ENCODE measurements around the gene NARS2.

The NARS2 gene

DNA sequence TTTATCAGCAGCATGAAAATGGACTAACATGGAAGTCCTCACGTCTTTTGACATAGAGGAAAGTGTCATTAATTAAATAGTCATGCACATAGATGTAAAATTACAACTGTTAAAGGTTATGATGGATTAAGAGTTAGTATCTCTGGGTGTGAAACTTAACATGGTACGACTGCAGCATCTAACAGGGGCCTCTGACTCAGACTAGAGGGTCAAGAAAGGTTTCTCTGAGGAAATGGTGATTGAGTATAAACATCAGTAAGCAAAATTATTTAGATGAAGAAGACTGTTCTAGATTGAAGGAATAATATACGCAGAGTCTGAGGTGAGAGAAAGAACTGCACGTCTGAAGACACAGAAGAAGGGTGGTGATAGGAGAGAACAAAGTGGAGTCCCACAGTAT, 114.9 kb downstream of the NARS2 start:
- TF ChIP-seq Cebpa-rat (IDR thresholded peaks at IDR 0.05) = no peak
- no peak overlapping the region for H3K27ac ChIP-seq

DNA sequence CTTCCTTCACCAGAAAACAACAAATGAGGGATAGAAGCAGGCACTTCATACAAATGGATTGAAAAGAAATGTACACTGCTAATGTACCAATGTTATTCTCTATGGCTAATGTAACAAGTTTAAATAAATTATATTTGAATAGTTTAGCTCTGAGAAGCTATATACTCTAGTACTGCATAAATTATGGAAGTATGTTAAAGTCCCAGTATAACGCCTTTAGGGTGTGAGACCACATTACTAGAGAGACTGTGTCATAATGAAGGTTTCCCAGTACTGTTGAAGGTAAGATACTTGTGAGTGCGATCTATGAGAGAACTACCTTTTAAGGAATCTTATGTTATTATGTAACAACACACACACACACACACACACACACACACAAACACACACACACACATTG, 117.2 kb downstream of the NARS2 start:
- H3K36me3 ChIP-seq = peaks cover 10 to 81% (median 63%) of the 10 kb centered on the region in 11 experiments; a peak in 21 of 22 replicates
- no peaks in the 10 kb centered on the region for H3K27me3 ChIP-seq
- TF ChIP-seq Cebpa-rat (IDR thresholded peaks at IDR 0.05) = no peak
- peaks cover 0 to 14% (median 7%) of the 10 kb centered on the region in 11 experiments; a peak in 6 of 22 replicates for H3K9me3 ChIP-seq (replicated peaks in 1 of 11)
- H3K27ac ChIP-seq = no peak overlapping the region
- H3K4me3 ChIP-seq = no peak overlapping the region
- no peaks in the 10 kb centered on the region for H4K20me1 ChIP-seq
- no peak overlapping the region for H3K4me2 ChIP-seq
- H3K4me1 ChIP-seq = peaks cover 17 to 34% (median 24%) of the 10 kb centered on the region in 10 experiments
- no peak overlapping the region for H3K9ac ChIP-seq

More for the DNA sequence above, 114.9 kb downstream of the NARS2 start:
- Histone ChIP-seq H3K9ac (no peak overlapping the region), H3K4me2 (no peak overlapping the region), H4K20me1 (no peaks in the 10 kb centered on the region), H3K36me3 (peaks cover 21 to 100% (median 83%) of the 10 kb centered on the region in 11 experiments), H3K9me3 (replicated peaks in 1 of 11) (peaks cover 0 to 14% (median 7%) of the 10 kb centered on the region in 11 experiments; a peak in 6 of 22 replicates), H3K27me3 (no peaks in the 10 kb centered on the region), H3K4me3 (no peak overlapping the region), H3K4me1 (peaks cover 0 to 11% (median 3%) of the 10 kb centered on the region in 10 experiments; a peak in 10 of 20 replicates)

DNA sequence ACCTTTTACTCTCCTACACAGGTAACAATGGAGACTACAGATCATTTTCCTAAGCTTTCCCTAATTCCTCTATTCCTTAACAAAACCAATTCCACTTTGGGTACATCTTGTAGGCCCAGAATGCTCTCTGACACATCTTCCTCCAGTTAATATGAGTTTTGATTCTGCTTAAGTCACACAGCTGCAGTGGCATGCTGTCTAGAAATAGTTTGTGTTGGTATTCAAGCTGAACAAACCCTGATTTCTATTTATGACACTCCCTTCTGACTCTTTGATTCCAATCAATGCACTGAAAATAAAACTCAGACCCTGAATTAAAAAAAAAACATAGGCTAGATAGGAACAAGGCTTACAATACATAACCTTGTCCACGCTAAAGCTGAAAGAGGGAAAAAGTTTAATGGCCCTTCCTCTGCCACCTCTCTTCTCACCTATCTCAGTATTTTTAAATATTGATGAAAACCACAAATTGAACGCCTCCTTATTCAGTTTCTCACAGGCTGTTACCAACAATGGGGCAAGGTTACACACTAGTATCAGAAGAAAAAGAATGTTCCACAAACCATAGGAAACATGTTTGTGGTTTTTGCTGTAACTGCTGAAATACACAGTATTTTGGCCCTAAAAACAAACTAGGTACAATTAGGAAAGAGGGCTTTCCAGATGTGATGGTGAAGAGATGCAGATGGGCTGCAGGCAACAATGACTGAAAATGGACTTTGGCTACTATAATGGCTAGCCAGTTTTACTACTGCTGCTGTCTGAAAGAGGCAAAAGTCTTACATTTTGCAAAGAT, 121.3 kb downstream of the NARS2 start:
- H3K4me3 ChIP-seq = peak overlapping the region in 1 of 10 experiments; percentile 4; a peak in 2 of 20 replicates
- H3K36me3 ChIP-seq = peaks cover 8 to 55% (median 28%) of the 10 kb centered on the region in 11 experiments; a peak in 19 of 22 replicates
- H3K4me1 ChIP-seq = peaks cover 17 to 52% (median 29%) of the 10 kb centered on the region in 10 experiments
- H3K27me3 ChIP-seq = no peaks in the 10 kb centered on the region
- 0 out of 22 replicates have a peak, but pooled peaks cover 0 to 4% (median 0%) of the 10 kb centered on the region in 11 experiments for H3K9me3 ChIP-seq (replicated peaks in 1 of 11)
- H3K4me2 ChIP-seq = peak overlapping the region; percentile 49 to 78 (median 68)
- peak overlapping the region in 8 of 11 experiments; percentile 30 to 75 (median 59); a peak in 16 of 22 replicates for H3K27ac ChIP-seq
- H4K20me1 ChIP-seq = no peaks in the 10 kb centered on the region
- TF ChIP-seq Cebpa-rat (IDR thresholded peaks at IDR 0.05) = no peak
- H3K9ac ChIP-seq = peak overlapping the region in 6 of 11 experiments; percentile 7 to 51 (median 23); a peak in 10 of 22 replicates

DNA sequence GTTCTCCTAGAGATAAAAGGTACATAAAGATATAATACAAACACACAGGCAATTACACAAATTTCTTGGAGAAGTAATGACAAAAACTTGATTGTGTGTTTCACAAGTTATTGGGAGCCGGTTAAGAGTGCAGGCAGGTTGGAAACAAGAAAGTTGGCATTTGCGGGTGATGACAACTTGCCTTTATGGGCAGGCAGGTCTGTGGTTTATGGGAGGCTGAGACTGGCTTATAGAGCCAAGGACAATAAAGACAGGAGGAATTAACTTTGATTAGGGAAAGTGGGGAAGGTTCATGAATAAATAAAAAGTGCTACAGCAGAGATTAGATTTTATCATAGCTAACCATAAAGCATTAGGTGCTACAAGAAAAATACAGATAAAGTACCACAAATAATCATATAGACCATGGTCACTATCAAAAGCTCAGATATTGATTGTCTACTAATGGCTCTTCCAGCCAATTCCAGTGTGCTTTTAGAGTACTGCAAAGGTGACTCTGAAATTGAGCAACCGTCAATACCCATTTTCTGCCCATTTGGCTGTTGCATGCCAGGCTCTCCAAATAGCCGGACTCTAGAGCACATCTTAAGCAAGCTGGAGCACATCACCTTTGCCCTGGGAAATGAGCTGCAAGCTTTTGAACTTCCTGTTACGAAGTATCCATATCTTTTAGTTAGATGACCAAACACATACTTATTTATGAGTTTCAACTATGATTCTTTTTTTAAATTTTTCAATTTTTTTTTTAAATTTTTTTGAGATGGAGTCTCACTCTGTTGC, 123.1 kb downstream of the NARS2 start:
- Histone ChIP-seq H3K9ac (no peak overlapping the region), H3K4me2 (peak overlapping the region in 2 of 11 experiments; percentile 76 to 77; a peak in 1 of 22 replicates), H4K20me1 (no peaks in the 10 kb centered on the region), H3K27me3 (no peaks in the 10 kb centered on the region), H3K4me1 (peaks cover 19 to 52% (median 30%) of the 10 kb centered on the region in 10 experiments), H3K27ac (no peak overlapping the region; a peak in 1 of 22 replicates), H3K4me3 (no peak overlapping the region), H3K36me3 (peaks cover 7 to 45% (median 17%) of the 10 kb centered on the region in 11 experiments; a peak in 17 of 22 replicates), H3K9me3 (replicated peaks in 1 of 11) (0 out of 22 replicates have a peak, but pooled peaks cover 0 to 4% (median 0%) of the 10 kb centered on the region in 11 experiments)
- TF ChIP-seq Cebpa-rat (IDR thresholded peaks at IDR 0.05) = no peak

DNA sequence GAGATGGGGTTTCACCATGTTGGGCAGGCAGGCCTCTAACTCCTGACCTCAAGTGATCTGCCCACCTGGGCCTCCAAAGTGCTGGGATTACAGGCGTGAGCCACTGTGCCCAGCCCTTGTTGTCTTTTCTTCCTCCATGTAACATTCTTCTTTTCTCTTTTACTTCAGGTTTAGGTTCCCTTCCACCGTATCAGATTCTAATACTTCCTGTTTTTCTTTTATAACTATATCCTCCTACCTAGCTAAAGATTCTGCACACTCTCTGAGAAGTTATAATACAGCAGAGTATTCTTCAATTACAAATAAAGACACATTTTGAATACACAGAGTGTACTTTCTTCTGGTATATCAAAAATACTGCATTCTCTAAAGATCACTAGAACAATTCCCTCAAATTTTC, 123.8 kb downstream of the NARS2 start:
- H3K27ac ChIP-seq = no peak overlapping the region
- H3K4me3 ChIP-seq = no peak overlapping the region
- TF ChIP-seq Cebpa-rat (IDR thresholded peaks at IDR 0.05) = no peak
- no peaks in the 10 kb centered on the region for H3K27me3 ChIP-seq
- H3K4me1 ChIP-seq = peaks cover 19 to 52% (median 30%) of the 10 kb centered on the region in 10 experiments
- H3K36me3 ChIP-seq = peaks cover 3 to 44% (median 14%) of the 10 kb centered on the region in 11 experiments; a peak in 15 of 22 replicates
- H3K9me3 ChIP-seq (replicated peaks in 1 of 11) = 0 out of 22 replicates have a peak, but pooled peaks cover 0 to 4% (median 0%) of the 10 kb centered on the region in 11 experiments
- no peaks in the 10 kb centered on the region for H4K20me1 ChIP-seq
- H3K4me2 ChIP-seq = no peak overlapping the region
- no peak overlapping the region for H3K9ac ChIP-seq

DNA sequence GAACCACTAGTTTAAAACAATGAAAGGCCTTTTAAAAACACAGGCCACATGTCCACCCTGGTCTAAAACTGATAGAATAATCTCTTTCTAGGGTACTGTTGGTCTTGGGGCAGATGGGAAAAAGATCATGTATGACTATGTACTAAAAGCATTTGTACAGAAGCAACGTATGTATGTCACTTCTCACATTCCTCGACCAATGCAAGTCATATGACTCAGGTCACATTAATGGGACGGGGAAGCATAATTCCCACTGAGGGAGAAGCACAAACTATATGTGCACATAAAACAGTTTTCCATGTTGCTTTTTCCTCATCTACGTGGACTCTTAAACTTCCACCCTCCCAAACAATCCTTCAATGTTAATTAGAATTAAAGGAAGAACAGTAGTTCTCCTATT, 124.8 kb downstream of the NARS2 start:
- Histone ChIP-seq H4K20me1 (no peaks in the 10 kb centered on the region), H3K4me3 (no peak overlapping the region), H3K27me3 (no peaks in the 10 kb centered on the region), H3K4me1 (peaks cover 19 to 46% (median 27%) of the 10 kb centered on the region in 10 experiments), H3K36me3 (peaks cover 0 to 41% (median 12%) of the 10 kb centered on the region in 11 experiments; a peak in 15 of 22 replicates), H3K4me2 (no peak overlapping the region), H3K9me3 (replicated peaks in 1 of 11) (0 out of 22 replicates have a peak, but pooled peaks cover 0 to 4% (median 0%) of the 10 kb centered on the region in 11 experiments), H3K27ac (no peak overlapping the region), H3K9ac (no peak overlapping the region)
- TF ChIP-seq Cebpa-rat (IDR thresholded peaks at IDR 0.05) = no peak

DNA sequence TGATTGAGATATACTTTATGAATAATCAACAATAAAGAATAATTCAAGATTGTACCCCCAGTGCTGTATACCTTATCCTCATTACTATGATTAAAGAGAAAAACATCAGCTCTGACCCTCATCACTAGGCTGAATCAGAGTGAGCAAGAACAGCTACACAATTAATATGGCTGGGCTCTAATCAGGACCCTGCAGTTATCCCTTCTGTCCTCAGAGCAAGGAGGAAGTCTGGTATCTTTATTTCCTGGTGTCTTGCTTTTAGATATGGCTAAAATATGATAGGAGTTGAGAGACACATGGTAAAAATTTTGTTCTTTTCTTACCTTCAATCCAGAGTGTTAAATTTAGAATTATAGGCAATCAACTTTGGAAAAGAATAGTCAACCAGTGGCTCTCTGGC, 128.5 kb downstream of the NARS2 start:
- H3K9ac ChIP-seq = no peak overlapping the region
- H3K4me3 ChIP-seq = no peak overlapping the region
- peaks cover 0 to 10% (median 0%) of the 10 kb centered on the region in 10 experiments; a peak in 5 of 20 replicates for H3K4me1 ChIP-seq
- H3K4me2 ChIP-seq = no peak overlapping the region
- no peak overlapping the region for H3K27ac ChIP-seq
- H4K20me1 ChIP-seq = no peaks in the 10 kb centered on the region
- no peaks in the 10 kb centered on the region for H3K27me3 ChIP-seq
- H3K9me3 ChIP-seq (replicated peaks in 1 of 11) = no peaks in the 10 kb centered on the region
- peaks cover 6 to 66% (median 35%) of the 10 kb centered on the region in 11 experiments; a peak in 20 of 22 replicates for H3K36me3 ChIP-seq
- TF ChIP-seq Cebpa-rat (IDR thresholded peaks at IDR 0.05) = no peak

DNA sequence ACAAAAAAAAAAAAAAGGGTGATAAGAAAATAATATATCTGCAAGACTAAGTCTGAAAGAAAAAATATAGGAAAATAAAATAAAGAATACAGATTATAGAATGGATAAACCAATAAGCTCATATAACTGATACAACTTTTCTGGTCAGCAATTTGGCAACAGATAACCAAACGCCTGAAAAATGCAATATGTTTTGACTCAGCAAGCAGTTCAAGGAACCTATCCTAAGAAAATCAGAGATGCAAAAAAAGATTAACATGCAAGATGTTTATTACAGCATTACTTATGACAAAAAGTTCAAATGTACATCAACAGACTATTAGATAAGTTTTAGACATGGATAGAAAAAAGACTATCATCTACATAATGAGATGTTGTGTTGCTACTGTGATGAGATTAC, 129.9 kb downstream of the NARS2 start:
- H3K27me3 ChIP-seq = no peaks in the 10 kb centered on the region
- H3K4me3 ChIP-seq = no peak overlapping the region
- peaks cover 6 to 69% (median 45%) of the 10 kb centered on the region in 11 experiments; a peak in 20 of 22 replicates for H3K36me3 ChIP-seq
- TF ChIP-seq Cebpa-rat (IDR thresholded peaks at IDR 0.05) = no peak
- no peak overlapping the region for H3K27ac ChIP-seq
- no peak overlapping the region for H3K9ac ChIP-seq
- H3K4me2 ChIP-seq = no peak overlapping the region
- H3K9me3 ChIP-seq (replicated peaks in 1 of 11) = no peaks in the 10 kb centered on the region
- H3K4me1 ChIP-seq = peaks cover 0 to 11% (median 0%) of the 10 kb centered on the region in 10 experiments; a peak in 6 of 20 replicates
- H4K20me1 ChIP-seq = no peaks in the 10 kb centered on the region

Measured in BLaER1 treated with 17β-estradiol and CSF1 and Interleukin-3, amounts not matched to agents 10 nM and 100 nM (cell line).